HG02588 (cell line): ENCODE measurements around the gene TRIM24.

Experiments
- ATAC-seq: cut with Tn5 transposase; IDR thresholded peaks from one replicate; pipeline ENCODE4 v1.9.1; 2021; ENCODE audit warnings: mild to moderate bottlenecking, moderate library complexity; ENCODE audit not compliant: unreplicated experiment

Gene TRIM24

GRCh38 chr7:138568655-138569054, 108.6 kb downstream of the TRIM24 start:
- ATAC-seq: no peak

DNA sequence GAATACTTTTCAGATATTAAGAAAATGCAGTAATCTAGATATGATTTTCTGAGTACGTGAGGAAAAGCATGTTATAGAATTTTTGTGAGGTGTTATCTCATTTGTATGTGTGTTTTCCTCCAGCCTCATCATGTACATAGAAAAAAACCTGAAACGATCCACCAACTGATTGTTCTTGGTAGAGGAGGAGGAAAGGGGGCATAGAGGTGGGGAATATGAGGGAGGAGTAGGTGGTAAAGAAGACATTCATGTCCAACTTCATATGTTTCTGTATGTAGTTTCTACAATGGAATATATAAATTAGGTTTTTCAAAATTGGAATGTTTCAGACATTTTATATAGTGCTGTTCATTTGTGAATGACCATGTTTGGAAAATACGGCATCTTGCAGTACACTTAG, 109.4 kb downstream of the TRIM24 start:
- no peak for ATAC-seq

DNA sequence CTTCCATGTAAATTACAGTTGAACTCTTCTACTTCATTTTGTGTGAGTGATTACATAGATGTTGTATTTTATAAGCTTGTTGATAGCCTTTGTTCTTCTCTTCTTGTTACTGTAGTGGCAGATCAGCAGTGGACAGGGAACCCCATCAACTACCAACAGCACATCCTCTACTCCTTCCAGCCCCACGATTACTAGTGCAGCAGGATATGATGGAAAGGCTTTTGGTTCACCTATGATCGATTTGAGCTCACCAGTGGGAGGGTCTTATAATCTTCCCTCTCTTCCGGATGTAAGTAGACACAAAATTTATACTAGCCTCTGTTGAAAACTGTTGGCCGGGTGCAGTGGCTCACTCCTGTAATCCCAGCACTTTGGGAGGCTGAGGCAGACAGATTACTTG, 110.7 kb downstream of the TRIM24 start:
- no peak for ATAC-seq

DNA sequence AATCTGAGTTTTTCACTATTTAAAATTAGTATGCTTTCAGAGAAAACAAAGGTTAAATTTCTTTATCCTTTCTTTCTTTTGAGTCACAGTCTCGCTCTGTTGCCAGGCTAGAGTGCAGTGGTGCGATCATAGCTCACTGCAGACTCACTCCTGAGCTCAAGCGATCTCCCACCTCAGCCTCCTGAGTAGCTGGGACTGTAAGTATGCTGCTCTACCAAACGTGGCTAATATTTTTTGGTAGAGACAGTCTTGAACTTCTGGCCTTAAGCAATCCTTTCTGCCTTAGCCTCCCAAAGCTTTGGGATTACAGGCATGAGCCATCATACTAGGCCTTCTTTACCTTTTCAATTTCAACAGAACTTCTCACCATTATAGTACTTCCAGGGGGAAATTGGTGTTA, 113.7 kb downstream of the TRIM24 start:
- no peak for ATAC-seq

DNA sequence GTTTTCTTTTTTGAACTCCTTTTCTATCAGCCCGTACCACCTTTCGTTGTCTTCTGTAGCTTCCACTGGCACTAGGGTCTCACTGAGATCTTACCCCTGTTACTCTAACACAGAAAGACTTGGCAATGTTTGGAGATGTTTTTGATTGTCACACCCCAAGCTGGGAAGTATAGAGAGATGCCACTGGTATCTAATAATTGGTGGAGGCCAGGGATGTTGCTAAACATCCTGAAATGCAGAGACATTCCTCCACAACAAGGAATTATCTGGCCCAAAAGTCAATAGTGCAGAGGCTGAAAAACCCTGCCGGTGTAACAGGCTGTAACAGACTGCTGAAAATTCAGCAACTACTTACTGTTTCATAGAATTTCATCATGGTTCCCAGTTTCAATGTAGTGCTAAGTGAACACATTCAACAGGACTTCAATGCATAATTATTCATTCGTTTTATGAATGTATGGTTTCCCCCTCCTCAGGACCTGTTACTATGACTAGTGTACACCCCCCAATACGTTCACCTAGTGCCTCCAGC, 115.9 kb downstream of the TRIM24 start:
- ATAC-seq: no peak

- ATAC-seq: no peak
These were observed 119.1 kb downstream of the TRIM24 start for GRCh38 chr7:138579136-138579535.

DNA sequence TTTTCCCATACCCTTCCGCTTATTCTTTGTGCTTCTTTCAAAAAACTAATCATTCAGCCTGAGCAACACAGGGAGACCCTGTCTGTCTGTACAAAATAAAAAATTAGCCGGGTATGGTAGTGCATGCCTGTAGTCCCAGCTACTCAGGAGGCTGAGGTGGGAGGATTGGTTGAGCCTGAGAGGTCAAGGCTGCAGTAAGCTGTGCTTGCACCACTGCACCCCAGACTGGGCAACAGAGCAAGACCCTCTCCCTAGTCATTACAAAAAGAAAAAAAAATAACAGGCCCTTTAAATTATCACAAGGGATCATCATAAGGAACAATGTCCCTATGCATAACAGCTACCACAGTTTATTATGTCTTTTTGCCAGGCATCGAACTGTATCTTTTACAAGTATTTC, 119.6 kb downstream of the TRIM24 start:
- no peak for ATAC-seq

DNA sequence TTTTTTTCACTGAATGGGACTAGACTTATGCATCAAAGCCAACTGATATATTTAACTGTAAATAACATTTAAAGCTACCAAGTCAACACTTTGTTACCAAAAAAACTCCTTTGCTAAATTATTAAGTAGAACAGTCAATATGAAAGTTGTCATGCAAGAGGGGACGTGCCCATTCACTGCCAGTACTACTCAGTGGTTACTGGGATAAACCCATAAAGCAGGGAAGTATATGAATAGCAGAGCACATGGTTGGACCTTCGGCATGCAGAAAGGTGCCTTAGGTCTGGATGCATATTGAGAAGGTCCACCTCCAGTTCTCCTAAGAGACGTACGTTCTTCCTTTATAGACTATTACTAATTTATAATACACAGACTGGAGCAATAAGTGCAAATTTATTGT, 121.0 kb downstream of the TRIM24 start:
- no peak for ATAC-seq

DNA sequence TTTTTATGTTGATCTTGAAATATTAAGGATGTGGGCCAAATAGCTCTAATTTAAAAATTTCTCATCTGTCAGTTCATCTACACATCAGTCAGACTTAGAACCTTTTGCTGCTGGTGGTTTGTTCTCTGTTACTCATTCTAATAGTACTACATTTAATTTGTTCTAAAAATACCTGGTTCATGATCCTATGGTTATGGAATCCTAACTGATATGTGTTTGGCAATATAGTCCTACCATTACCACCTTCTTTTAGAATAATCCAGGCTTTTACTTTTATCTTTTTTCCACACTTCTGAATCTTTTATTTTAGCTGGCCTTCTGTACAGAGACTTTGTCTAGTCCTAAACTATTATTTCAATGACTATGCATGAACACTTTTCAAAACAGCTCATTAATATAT, 124.2 kb downstream of the TRIM24 start:
- ATAC-seq: no peak

- ATAC-seq: no peak
These were observed 124.6 kb downstream of the TRIM24 start for GRCh38 chr7:138584696-138585095.

DNA sequence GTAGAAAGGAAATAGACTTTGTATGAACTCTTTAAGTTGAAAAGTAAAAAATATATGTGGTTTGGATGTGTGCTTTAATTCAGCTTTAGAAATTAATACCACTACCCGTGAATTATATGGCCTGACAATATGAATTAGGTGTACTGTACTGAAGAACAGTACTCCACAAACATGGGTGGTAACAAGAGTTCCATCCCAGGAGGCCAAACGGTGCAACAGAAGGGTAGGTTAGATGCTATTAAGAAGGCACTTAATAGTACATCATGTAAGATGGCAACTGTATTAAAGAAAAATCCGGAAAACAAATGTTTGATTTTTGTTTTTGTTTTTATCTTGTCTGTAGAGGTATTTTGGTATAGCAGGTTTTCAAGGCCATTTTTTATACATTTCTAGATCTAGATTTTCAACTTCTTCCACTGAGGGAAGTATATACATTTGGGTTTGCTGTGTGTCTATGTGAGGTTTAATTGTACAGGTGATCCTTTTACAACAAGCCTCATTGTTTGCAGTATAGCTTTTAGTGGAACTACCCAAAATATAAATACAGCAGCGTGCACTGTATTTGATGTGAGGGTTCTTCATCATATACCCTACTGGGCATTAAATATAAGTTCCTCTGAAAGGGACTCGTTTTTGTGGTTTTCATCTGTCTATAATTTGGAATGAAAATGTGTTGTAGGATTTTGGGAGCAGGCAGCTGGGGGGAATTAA, 125.4 kb downstream of the TRIM24 start:
- no peak for ATAC-seq

DNA sequence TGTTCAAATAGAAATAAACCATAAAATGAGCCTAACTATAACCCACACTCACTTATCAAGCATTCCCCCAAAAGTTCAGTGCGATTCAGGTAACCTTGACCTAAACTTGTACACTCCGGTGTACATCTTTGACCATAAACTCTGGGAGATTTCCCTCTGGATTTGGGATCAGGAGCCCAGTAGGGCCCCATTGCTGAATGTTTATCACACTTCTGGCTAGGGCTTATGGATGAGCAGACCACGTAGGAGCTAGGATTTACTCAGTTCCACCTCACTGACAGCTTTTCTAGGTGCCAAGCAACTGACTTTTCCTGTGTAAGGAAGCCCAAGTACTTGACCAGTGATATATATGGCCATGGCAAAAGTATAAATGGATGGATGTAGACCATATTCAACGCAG, 127.4 kb downstream of the TRIM24 start:
- no peak for ATAC-seq

GRCh38 chr7:138588986-138589385, 128.9 kb downstream of the TRIM24 start:
- no peak for ATAC-seq

GRCh38 chr7:138590154-138590553, 130.1 kb downstream of the TRIM24 start:
- no peak for ATAC-seq

GRCh38 chr7:138595454-138595853, 135.4 kb downstream of the TRIM24 start:
- ATAC-seq: no peak

GRCh38 chr7:138602451-138602850, 142.4 kb downstream of the TRIM24 start:
- no peak for ATAC-seq

DNA sequence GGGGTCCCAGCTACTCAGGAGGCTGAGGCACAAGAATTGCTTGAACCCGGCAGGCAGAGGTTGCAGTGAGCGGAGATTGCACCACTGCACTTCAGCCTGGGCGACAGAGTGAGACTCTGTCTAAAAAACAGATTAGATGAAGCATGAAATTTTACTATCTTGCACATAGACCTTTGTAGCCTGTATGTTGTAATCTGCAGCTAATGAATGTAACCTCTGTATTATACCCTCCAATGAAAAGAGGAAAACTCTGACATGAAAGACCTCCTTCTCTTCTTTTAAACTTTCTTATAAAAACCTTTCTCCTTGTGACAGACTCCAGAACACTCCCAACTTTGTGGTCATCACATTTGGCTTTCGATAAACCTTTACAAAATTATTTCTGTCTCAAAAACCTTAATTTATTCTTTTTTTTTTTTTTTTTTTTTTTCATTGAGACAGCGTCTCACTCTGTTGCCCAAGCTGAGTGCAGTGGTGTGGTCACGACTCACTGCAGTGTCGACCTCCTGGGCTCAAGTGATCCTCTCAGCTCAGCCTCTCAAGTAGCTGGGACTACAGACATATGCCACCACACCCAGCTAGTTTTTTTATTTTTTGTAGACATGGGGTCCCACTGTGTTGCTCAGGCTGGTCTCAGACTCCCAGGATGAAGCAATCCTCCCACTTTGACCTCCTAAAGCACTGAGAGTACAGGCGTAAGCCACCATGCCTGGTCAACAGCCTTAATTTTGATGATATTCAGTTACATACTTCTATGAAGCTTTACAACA, 143.7 kb downstream of the TRIM24 start:
- ATAC-seq: no peak

- no peak for ATAC-seq
These were observed 146.2 kb downstream of the TRIM24 start for GRCh38 chr7:138606236-138606635.

GRCh38 chr7:138607216-138608126, 147.4 kb downstream of the TRIM24 start:
- ATAC-seq: no peak

GRCh38 chr7:138608275-138608674, 148.2 kb downstream of the TRIM24 start:
- ATAC-seq: peak; percentile 74

DNA sequence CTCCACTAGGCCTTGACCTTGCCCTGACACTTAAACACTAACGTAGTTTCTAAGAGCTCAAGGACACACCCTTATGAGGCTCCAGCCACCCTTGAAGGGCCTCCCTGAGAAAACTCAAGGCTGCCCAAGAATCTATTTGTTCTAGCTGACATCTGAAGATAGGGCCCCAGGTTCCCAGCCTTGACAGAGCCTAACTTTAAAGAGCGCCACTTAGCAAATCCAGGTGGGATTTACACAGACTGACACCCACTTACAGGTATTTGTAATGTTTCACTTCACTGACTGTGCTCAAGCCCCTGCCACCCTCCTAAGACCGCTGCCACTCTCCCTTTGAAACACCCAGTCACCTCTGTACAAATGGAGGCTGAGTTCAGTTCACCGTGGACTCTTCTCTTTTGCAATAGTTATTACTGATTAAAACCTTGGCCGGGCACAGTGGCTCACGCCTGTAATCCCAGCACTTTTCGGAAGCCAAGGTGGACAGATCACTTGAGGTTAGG, 150.7 kb downstream of the TRIM24 start:
- no peak for ATAC-seq
